ENCODE data around the gene RNF157.

DNA sequence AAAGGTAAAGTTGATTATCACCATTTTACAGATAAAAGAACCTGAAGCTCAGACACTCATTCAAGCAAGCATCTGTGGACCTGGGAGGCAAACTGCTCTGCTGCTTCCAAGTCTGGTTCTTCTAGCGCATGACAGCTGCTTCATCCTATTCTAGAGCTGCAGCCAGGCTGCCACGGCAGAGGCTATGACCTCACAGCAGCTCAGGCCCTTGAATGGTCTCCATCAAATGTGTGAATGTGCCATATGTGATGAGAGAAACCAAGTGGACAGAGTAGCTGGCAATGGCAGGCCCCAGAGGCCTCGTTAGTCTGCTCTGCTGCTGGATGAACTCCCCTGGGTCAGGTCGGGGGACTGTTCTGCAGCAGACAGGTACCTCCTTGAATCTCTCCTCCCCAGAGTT, 68.6 kb downstream of the RNF157 start:
- TF ChIP-seq, protein P1, sequence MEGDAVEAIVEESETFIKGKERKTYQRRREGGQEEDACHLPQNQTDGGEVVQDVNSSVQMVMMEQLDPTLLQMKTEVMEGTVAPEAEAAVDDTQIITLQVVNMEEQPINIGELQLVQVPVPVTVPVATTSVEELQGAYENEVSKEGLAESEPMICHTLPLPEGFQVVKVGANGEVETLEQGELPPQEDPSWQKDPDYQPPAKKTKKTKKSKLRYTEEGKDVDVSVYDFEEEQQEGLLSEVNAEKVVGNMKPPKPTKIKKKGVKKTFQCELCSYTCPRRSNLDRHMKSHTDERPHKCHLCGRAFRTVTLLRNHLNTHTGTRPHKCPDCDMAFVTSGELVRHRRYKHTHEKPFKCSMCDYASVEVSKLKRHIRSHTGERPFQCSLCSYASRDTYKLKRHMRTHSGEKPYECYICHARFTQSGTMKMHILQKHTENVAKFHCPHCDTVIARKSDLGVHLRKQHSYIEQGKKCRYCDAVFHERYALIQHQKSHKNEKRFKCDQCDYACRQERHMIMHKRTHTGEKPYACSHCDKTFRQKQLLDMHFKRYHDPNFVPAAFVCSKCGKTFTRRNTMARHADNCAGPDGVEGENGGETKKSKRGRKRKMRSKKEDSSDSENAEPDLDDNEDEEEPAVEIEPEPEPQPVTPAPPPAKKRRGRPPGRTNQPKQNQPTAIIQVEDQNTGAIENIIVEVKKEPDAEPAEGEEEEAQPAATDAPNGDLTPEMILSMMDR (IDR thresholded peaks at IDR 0.05): no peak
- TF ChIP-seq, protein P2, sequence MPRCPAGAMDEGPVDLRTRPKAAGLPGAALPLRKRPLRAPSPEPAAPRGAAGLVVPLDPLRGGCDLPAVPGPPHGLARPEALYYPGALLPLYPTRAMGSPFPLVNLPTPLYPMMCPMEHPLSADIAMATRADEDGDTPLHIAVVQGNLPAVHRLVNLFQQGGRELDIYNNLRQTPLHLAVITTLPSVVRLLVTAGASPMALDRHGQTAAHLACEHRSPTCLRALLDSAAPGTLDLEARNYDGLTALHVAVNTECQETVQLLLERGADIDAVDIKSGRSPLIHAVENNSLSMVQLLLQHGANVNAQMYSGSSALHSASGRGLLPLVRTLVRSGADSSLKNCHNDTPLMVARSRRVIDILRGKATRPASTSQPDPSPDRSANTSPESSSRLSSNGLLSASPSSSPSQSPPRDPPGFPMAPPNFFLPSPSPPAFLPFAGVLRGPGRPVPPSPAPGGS (IDR thresholded peaks at IDR 0.05): no peak
- no peak for TF ChIP-seq SREBF2 (IDR thresholded peaks at IDR 0.05)
- TF ChIP-seq ZFP36 (IDR thresholded peaks at IDR 0.05; ENCODE audit: borderline replicate concordance, partially characterized antibody): no peak
- no peak for TF ChIP-seq PHF8 (IDR thresholded peaks at IDR 0.05; ENCODE audit: borderline replicate concordance, low read depth)
